Keratinocyte (primary cell): ENCODE results near the gene THBS1.

Experiments used
- CTCF ChIP-seq, 3 experiments: IDR thresholded peaks in 1 of 3; conservative IDR thresholded peaks in 1 of 3; optimal IDR thresholded peaks in 1 of 3; 2 replicates in 2 of 3; 3 replicates in 1 of 3; pipeline versions ENCODE3 to v1.5.1; 2011; ENCODE audit warnings: low read length in 3 of 3, mild to moderate bottlenecking in 3 of 3, moderate library complexity in 2 of 3, control low read depth in 1 of 3, inconsistent platforms in 1 of 3; ENCODE audit not compliant: insufficient read depth in 2 of 3; ENCODE audit errors: extremely low read depth in 1 of 3
- EZH2 ChIP-seq: IDR thresholded peaks from one replicate; pipeline ENCODE4 v1.6.1; 2012; ENCODE audit warnings: inconsistent platforms, mild to moderate bottlenecking, low read length, moderate library complexity

- no peak for TF ChIP-seq EZH2
- TF ChIP-seq CTCF (optimal IDR thresholded peaks at IDR 0.05 in 1 of 3, IDR thresholded peaks at IDR 0.05 in 1 of 3, conservative IDR thresholded peaks at IDR 0.05 in 1 of 3; ENCODE audit: extremely low read depth in 1 of 3, insufficient read depth in 2 of 3, low read length in 3 of 3) = no peak
These were observed 41.1 kb downstream of the THBS1 start for GRCh38 chr15:39621976-39622375.
